GM12873 (cell line): ENCODE data around the gene EMC1.

Source experiments
- TF ChIP-seq, protein P1 (sequence below): IDR thresholded peaks from 2 replicates; pipeline ENCODE4 v1.5.1; 2012; ENCODE audit warnings: low read depth, mild to moderate bottlenecking, moderate library complexity, low read length, control low read depth; ENCODE audit not compliant: insufficient read depth; ENCODE audit errors: missing control alignments

EMC1 gene

DNA sequence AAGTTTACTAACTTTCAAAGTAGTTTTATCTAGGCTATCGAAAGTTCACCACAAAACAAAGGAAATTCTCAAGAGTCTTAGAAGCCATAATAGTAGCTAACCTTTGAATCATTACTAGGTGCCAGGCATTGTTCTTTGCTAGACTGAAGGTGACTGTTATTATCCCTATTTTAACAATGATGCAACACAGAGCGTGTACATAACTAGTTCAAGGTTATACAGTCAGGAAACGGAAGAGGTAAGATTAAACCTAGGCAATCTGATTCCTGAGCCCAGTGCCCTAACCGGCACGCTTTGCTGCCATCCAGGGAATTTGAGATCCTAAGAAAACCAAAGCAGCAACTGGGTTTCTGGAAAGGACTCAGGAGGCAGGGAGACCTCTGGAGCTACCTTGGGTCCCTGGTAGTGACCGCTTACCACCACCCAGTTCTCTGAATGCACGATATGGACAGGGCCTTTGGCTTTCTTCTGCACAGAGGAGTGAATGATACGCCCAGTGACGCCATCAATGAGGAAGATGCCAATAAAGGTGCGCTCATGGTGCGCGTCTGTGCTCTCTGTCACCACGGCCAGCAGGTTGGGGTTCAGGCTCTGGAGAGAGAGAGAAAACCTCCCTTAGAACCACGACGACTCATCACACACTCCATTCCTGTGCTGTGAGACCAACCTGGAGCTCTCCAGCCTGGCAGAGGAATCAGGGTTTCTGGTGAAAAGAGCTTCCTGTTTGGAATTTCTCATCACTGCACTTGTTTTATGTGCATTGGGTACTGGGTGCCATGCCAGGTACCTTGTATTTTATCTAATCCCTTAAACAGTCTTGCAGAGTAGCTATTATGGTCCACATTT, 28.1 kb downstream of the EMC1 start:
- TF ChIP-seq, protein P1, sequence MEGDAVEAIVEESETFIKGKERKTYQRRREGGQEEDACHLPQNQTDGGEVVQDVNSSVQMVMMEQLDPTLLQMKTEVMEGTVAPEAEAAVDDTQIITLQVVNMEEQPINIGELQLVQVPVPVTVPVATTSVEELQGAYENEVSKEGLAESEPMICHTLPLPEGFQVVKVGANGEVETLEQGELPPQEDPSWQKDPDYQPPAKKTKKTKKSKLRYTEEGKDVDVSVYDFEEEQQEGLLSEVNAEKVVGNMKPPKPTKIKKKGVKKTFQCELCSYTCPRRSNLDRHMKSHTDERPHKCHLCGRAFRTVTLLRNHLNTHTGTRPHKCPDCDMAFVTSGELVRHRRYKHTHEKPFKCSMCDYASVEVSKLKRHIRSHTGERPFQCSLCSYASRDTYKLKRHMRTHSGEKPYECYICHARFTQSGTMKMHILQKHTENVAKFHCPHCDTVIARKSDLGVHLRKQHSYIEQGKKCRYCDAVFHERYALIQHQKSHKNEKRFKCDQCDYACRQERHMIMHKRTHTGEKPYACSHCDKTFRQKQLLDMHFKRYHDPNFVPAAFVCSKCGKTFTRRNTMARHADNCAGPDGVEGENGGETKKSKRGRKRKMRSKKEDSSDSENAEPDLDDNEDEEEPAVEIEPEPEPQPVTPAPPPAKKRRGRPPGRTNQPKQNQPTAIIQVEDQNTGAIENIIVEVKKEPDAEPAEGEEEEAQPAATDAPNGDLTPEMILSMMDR = no peak

DNA sequence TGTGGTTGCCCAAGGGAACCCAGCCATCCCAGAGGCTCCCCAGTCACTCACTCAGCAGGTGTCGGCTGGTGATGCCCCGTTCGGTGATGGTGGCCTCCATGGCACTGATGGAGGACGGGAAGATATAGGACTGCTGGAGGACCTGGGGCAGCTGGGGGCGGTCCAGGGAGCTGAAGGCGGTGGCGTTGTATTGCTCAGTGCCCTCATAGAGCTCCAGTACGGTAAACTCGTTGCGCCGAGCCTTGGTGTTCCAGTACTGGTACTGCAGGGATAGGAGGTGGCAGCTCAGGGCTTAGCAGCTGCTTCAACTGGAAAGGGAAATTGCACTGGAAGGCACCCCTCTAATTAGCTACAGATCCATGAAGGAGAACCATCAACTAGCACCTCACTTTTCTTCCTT, 28.8 kb downstream of the EMC1 start:
- TF ChIP-seq, protein P1 = no peak

DNA sequence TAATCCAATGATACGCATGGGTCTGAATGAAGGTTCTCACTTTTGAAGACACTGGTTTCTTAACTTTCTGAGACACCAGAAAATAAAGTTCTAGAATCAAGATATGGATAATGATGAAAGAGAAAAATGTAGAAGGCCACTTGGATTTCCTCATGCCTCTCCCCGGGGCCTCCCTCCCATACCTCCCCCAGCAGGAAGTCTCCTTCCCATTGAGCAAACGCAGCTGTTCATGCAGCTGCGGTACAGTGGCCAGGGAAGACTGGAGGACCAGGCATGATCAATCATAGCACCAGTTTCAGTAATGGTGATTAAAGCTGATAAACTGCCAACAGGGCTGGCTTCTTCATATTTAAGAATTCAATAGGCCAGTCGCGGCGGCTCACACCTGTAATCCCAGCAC, 30.3 kb downstream of the EMC1 start:
- TF ChIP-seq, protein P1 = no peak

DNA sequence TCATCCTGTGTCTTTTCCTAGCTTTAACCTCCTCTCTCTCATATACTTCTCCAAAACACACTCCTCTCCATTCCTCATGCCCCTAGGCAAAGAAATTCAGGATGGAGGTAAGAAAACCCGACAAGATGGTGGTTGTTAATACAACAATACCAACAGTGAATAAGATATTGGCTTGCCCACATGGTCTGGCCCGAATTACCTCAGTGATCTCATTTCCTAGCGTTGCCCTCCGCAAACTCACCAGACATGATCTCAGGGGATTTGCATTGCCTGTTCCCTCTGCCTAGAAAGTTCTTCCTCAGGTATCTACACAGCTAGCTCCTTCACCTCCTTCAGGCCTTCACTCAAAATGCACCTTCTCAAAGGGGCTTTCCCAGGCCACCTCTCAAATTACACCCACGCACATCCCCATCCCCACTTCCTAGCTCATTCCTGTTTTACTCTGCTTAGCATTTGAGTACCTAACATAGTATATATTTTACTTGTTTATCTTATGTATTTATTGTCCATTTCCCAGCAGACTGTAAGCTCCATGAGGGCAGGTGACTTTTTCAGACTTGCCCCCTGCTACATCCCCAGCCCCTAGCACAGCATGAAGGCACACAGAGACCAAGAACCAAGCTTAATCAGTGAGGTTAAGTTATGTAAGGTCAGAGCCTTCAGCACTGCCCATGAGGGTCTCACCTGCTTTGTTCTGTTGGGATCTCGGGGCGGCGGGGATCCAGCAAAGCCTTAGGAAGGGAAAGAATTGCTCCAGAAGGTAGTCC, 31.1 kb downstream of the EMC1 start:
- TF ChIP-seq, protein P1 = no peak

DNA sequence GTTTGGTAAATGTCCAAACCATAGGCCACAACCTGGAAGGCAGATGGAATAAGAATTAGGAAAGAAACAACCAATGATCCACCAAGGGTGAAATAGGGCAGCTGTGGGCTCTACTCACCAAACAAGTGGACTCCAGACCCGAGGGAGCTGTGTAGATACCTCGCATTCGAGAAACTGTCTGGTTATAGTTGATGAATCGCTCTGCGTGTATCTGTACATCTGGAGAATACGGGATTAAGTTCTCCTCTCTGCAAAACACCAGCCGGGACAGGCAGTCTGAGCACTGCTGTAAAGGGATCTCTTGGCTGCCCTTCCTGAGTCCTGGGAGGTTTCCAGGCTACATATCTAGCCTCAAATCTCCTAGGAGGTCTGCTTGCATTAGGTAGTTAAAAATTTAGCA, 31.9 kb downstream of the EMC1 start:
- TF ChIP-seq, protein P1 = no peak

DNA sequence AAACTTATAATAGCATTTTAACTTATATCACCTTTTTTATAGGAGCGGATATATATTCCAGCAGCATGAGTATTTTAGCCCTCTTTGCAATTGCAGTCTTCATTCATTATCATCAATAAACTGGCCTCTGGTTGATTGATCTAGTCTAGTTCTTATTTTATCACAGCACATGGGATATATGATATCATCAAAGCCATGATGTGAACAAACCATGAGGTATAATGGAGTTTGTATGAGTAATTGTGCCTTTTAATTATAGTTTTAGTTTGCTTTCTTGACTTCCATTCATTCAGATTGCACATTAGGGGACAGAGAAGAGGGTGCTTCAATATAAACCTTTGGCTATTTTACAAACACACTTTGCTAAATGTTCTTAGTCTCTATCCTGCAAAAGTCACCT, 37.7 kb downstream of the EMC1 start:
- TF ChIP-seq, protein P1 = no peak

DNA sequence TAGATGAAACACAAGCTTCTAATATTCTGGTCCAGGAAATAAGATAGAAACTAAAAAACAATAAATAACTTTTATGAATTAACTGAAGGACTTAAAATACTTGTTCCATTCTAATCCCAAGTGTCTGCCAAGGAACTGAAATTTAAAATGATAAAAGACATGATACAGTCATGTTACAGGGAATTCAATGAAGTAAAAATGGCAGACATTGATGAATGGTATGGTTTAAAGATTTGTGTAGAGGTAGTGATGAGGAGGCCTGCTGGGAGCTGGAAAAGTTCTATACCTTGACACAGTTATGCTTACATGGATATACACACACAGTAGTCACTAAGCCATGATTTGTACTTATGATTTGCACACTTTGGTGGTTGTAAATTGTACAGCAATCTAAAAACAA, 39.2 kb downstream of the EMC1 start:
- TF ChIP-seq, protein P1 = no peak
